Osteoblast (primary cell): Measurements from ENCODE around the gene LMO2. TPM values are rescaled to one million over a fixed set of nuclear protein-coding genes. Genes with fewer than 3 reads are reported as not detected.
"Not testable (repeated sequence)": the region's sequence is repeated elsewhere in the genome, so short reads cannot be mapped to it uniquely, and the experiment has no call there.

Experiments used
- DNase-seq: peaks from one replicate; pipeline ENCODE4 v3.0.0; 2011; ENCODE audit warnings: low spot score, mixed read lengths; ENCODE audit not compliant: insufficient read length; ENCODE audit errors: missing footprints
- H2AFZ ChIP-seq: 2 replicates; pipeline ENCODE4 v1.6.0; 2011; ENCODE audit warnings: mild to moderate bottlenecking, low read length
- H3K27ac ChIP-seq: 2 replicates; pipeline ENCODE4 v1.5.1; 2011; ENCODE audit warnings: mild to moderate bottlenecking, low read depth, low read length, moderate library complexity
- H3K27me3 ChIP-seq: 2 replicates; pipeline ENCODE4 v1.6.0; 2012; ENCODE audit warnings: mild to moderate bottlenecking, control low read depth, inconsistent platforms, low read length, moderate library complexity; ENCODE audit not compliant: insufficient read depth
- H3K36me3 ChIP-seq: 2 replicates; pipeline ENCODE4 v1.5.1; 2011; ENCODE audit warnings: mild to moderate bottlenecking, low read length, control low read depth, moderate library complexity; ENCODE audit not compliant: insufficient read depth
- H3K4me1 ChIP-seq: 2 replicates; pipeline ENCODE4 v1.5.1; 2011; ENCODE audit warnings: mild to moderate bottlenecking, low read length, control low read depth, moderate library complexity; ENCODE audit not compliant: insufficient read depth
- H3K4me2 ChIP-seq: 2 replicates; pipeline ENCODE4 v1.6.0; 2011; ENCODE audit warnings: mild to moderate bottlenecking, low read length; ENCODE audit not compliant: insufficient read depth
- H3K4me3 ChIP-seq: fragments of 200-600 bp; sonication (generic); 3 replicates; pipeline ENCODE4 v1.5.1; 2012; ENCODE audit warnings: mild to moderate bottlenecking, low read length, inconsistent platforms; ENCODE audit not compliant: insufficient read depth
- H3K79me2 ChIP-seq: 2 replicates; pipeline ENCODE4 v1.6.0; 2012; ENCODE audit warnings: mild to moderate bottlenecking, low read length, control low read depth, inconsistent platforms; ENCODE audit not compliant: insufficient read depth
- H3K9me3 ChIP-seq: 2 replicates; pipeline ENCODE4 v1.5.1; 2011; ENCODE audit warnings: low read depth, low read length, control low read depth
- H4K20me1 ChIP-seq: 2 replicates; pipeline ENCODE4 v1.6.0; 2012; ENCODE audit warnings: mild to moderate bottlenecking, low read length, control low read depth; ENCODE audit not compliant: insufficient read depth
- total RNA-seq: library from RNA; depleted of rRNA; stranded (reverse); fragments of >200 nt; gene quantifications from 2 replicates; pipeline ENCODE4 v1.2.3, GENCODE V29; 2012
- TF ChIP-seq, protein P1 (sequence below): IDR thresholded peaks from 2 replicates; pipeline ENCODE4 v1.5.1; 2011; ENCODE audit warnings: mild to moderate bottlenecking, low read depth, low read length, moderate library complexity; ENCODE audit errors: extremely low read depth

The LMO2 gene
- total RNA-seq, 1 donor = 1.4 TPM

DNA sequence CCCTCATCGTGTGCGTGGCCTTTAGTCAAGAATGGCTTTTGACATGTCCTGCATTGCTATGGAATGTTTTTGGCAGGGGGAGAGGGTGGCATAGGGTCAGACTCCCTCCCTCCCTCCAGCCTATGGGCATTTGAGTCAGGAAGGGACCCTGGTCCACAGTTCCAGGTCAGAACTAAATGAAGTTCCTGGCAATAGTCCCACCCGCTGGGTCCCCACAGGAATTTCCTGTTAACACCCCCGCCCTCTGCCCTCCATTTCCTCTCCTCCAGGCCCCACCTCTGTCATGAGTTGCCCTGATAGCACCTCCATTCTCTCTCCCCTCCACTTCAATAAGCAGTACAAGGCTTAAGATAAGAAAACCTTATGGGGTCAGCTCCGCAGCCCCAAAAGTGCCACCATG lies 40.8 kb upstream of the LMO2 start:
- DNase-seq = no peak
- Histone ChIP-seq H3K27me3 (peaks cover 12% of the 10 kb centered on the region), H2AFZ (no peak overlapping the region), H3K4me3 (no peak overlapping the region), H3K27ac (no peak overlapping the region), H3K79me2 (no peaks in the 10 kb centered on the region), H3K4me1 (peaks cover 16% of the 10 kb centered on the region), H3K9me3 (peaks cover 1% of the 10 kb centered on the region), H4K20me1 (no peaks in the 10 kb centered on the region), H3K4me2 (no peak overlapping the region), H3K36me3 (no peaks in the 10 kb centered on the region)
- TF ChIP-seq, protein P1, sequence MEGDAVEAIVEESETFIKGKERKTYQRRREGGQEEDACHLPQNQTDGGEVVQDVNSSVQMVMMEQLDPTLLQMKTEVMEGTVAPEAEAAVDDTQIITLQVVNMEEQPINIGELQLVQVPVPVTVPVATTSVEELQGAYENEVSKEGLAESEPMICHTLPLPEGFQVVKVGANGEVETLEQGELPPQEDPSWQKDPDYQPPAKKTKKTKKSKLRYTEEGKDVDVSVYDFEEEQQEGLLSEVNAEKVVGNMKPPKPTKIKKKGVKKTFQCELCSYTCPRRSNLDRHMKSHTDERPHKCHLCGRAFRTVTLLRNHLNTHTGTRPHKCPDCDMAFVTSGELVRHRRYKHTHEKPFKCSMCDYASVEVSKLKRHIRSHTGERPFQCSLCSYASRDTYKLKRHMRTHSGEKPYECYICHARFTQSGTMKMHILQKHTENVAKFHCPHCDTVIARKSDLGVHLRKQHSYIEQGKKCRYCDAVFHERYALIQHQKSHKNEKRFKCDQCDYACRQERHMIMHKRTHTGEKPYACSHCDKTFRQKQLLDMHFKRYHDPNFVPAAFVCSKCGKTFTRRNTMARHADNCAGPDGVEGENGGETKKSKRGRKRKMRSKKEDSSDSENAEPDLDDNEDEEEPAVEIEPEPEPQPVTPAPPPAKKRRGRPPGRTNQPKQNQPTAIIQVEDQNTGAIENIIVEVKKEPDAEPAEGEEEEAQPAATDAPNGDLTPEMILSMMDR = no peak

GRCh38 chr11:33931739-33932366 lies 40.0 kb upstream of the LMO2 start:
- not testable (repeated sequence) for H3K79me2 ChIP-seq, H3K4me1 ChIP-seq, H3K27ac ChIP-seq, H3K4me2 ChIP-seq, H3K36me3 ChIP-seq, DNase-seq, H2AFZ ChIP-seq, H3K9me3 ChIP-seq, H3K4me3 ChIP-seq, H4K20me1 ChIP-seq
- peaks cover 19% of the 10 kb centered on the region for H3K27me3 ChIP-seq

DNA sequence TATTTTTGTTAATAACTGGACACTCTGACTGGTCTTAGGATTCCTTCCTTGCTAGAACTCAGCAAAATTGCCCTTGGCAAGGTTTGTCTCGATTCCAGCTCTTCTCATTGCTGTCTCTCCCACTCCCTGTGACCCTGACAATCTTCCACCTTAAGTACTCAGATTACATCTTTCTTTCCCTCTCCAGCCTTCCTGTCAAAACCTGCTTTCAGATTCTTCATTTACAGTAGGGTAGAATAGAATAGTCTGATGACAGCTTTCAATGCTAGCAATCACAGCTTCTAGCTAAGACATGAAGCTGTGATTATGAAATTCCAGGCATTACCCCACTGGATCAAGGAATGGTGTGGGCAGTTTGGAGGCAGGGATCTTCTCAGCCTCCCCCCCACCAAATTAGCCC lies 39.2 kb upstream of the LMO2 start:
- H3K4me3 ChIP-seq = no peak overlapping the region
- peaks cover 1% of the 10 kb centered on the region for H3K9me3 ChIP-seq
- H3K36me3 ChIP-seq = no peaks in the 10 kb centered on the region
- peaks cover 7% of the 10 kb centered on the region for H3K4me1 ChIP-seq
- TF ChIP-seq, protein P1 = no peak
- no peak overlapping the region for H2AFZ ChIP-seq
- no peak overlapping the region for H3K4me2 ChIP-seq
- no peaks in the 10 kb centered on the region for H3K79me2 ChIP-seq
- H4K20me1 ChIP-seq = no peaks in the 10 kb centered on the region
- DNase-seq = no peak
- peaks cover 21% of the 10 kb centered on the region for H3K27me3 ChIP-seq
- no peak overlapping the region for H3K27ac ChIP-seq

DNA sequence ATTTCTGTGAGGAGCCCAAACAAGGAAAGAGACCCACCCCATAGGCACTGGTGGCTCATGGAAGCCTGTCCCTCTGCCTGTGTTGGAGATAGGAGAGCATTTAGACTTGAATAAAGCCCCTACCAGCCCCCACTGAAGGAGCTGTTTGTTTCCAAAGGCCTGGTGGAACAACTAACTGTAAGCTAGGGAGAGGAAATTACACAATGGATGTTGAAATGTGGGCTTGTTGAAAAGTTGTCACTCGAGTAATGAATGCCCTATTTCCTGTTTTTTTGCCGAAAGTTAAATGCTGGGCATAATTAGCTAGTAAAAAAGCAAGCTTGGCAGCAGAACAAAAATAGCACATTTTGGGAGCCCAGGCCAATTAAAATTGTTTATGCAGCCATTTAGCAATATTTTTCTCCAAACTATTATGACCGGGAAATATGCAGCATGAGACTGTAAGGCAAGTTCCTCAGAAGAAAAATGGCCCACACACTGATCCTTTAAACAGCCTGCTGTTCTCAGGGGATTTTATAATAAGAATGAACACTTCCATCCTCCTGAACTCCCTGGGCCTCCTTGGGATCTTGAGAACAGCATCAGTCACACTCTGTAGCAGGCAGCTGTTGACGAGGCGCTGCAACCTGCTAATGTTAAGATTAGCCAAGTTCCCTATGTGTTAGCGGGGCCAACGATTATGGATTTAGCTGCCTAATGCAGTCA lies 38.6 kb upstream of the LMO2 start:
- Histone ChIP-seq H3K4me3 (no peak overlapping the region), H4K20me1 (no peaks in the 10 kb centered on the region), H3K79me2 (no peaks in the 10 kb centered on the region), H3K36me3 (no peaks in the 10 kb centered on the region), H3K4me1 (peaks cover 7% of the 10 kb centered on the region), H3K27me3 (peaks cover 25% of the 10 kb centered on the region), H3K9me3 (peaks cover 1% of the 10 kb centered on the region), H2AFZ (peak overlapping the region; percentile 52), H3K27ac (no peak overlapping the region), H3K4me2 (peak overlapping the region; percentile 3)
- TF ChIP-seq, protein P1 = no peak
- no peak for DNase-seq
